ENCODE results near the gene VSNL1.

Gene VSNL1

GRCh38 chr2:17625446-17625845, 85.0 kb downstream of the VSNL1 start:
- no peak overlapping the region for H3K4me2 ChIP-seq (ENCODE audit: low read length)
- TF ChIP-seq CTCF (IDR thresholded peaks at IDR 0.05; ENCODE audit: low read length) (no peak), EZH2 (IDR thresholded peaks at IDR 0.05; ENCODE audit: borderline replicate concordance, low read length) (no peak)
- no peak overlapping the region for H3K9ac ChIP-seq (ENCODE audit: low read length)
- no peaks in the 10 kb centered on the region for H3K79me2 ChIP-seq (ENCODE audit: insufficient read depth, low read length)
- H3K27ac ChIP-seq (ENCODE audit: low read depth, low read length, poor library complexity, severe bottlenecking) = no peak overlapping the region
- H3K27me3 ChIP-seq (ENCODE audit: insufficient read depth, low read length) = no peaks in the 10 kb centered on the region
- H4K20me1 ChIP-seq (ENCODE audit: insufficient read depth, low read length) = no peaks in the 10 kb centered on the region
- H3K4me3 ChIP-seq (ENCODE audit: low read depth, low read length, poor library complexity, severe bottlenecking) = no peak overlapping the region
- no peaks in the 10 kb centered on the region for H3F3A ChIP-seq (ENCODE audit: insufficient read depth, low read length)
- H3K36me3 ChIP-seq (ENCODE audit: insufficient read depth, low read length) = no peaks in the 10 kb centered on the region
- H2AFZ ChIP-seq (ENCODE audit: low read length) = no peak overlapping the region
- no peaks in the 10 kb centered on the region for H3K4me1 ChIP-seq (ENCODE audit: insufficient read depth, low read length, severe bottlenecking)
- H3K9me2 ChIP-seq (ENCODE audit: low read depth, low read length) = no peaks in the 10 kb centered on the region
- H3K9me3 ChIP-seq (ENCODE audit: low read length) = peaks cover 8% of the 10 kb centered on the region; the same call in 1 of the 2 replicates

- Histone ChIP-seq H3F3A (ENCODE audit: insufficient read depth, low read length) (no peaks in the 10 kb centered on the region), H3K27me3 (ENCODE audit: insufficient read depth, low read length) (no peaks in the 10 kb centered on the region), H3K9ac (ENCODE audit: low read length) (no peak overlapping the region), H3K9me3 (ENCODE audit: low read length) (peaks cover 8% of the 10 kb centered on the region; the same call in 1 of the 2 replicates), H3K4me1 (ENCODE audit: insufficient read depth, low read length, severe bottlenecking) (no peaks in the 10 kb centered on the region), H4K20me1 (ENCODE audit: insufficient read depth, low read length) (no peaks in the 10 kb centered on the region), H3K4me2 (ENCODE audit: low read length) (no peak overlapping the region), H3K36me3 (ENCODE audit: insufficient read depth, low read length) (no peaks in the 10 kb centered on the region), H3K4me3 (ENCODE audit: low read depth, low read length, poor library complexity, severe bottlenecking) (no peak overlapping the region), H2AFZ (ENCODE audit: low read length) (no peak overlapping the region), H3K9me2 (ENCODE audit: low read depth, low read length) (no peaks in the 10 kb centered on the region), H3K79me2 (ENCODE audit: insufficient read depth, low read length) (no peaks in the 10 kb centered on the region), H3K27ac (ENCODE audit: low read depth, low read length, poor library complexity, severe bottlenecking) (no peak overlapping the region)
- TF ChIP-seq CTCF (IDR thresholded peaks at IDR 0.05; ENCODE audit: low read length) (no peak), EZH2 (IDR thresholded peaks at IDR 0.05; ENCODE audit: borderline replicate concordance, low read length) (no peak)
Observed at GRCh38 chr2:17626986-17627385, 86.5 kb downstream of the VSNL1 start.

- Histone ChIP-seq H3K9me3 (ENCODE audit: low read length) (peaks cover 8% of the 10 kb centered on the region; the same call in 1 of the 2 replicates), H4K20me1 (ENCODE audit: insufficient read depth, low read length) (no peaks in the 10 kb centered on the region), H3K79me2 (ENCODE audit: insufficient read depth, low read length) (no peaks in the 10 kb centered on the region), H3K27ac (ENCODE audit: low read depth, low read length, poor library complexity, severe bottlenecking) (no peak overlapping the region), H3K4me2 (ENCODE audit: low read length) (no peak overlapping the region), H3K36me3 (ENCODE audit: insufficient read depth, low read length) (no peaks in the 10 kb centered on the region), H3K9me2 (ENCODE audit: low read depth, low read length) (no peaks in the 10 kb centered on the region), H2AFZ (ENCODE audit: low read length) (no peak overlapping the region), H3K4me1 (ENCODE audit: insufficient read depth, low read length, severe bottlenecking) (no peaks in the 10 kb centered on the region), H3K4me3 (ENCODE audit: low read depth, low read length, poor library complexity, severe bottlenecking) (no peak overlapping the region), H3K9ac (ENCODE audit: low read length) (no peak overlapping the region), H3K27me3 (ENCODE audit: insufficient read depth, low read length) (no peaks in the 10 kb centered on the region), H3F3A (ENCODE audit: insufficient read depth, low read length) (no peaks in the 10 kb centered on the region)
- TF ChIP-seq CTCF (IDR thresholded peaks at IDR 0.05; ENCODE audit: low read length) (no peak), EZH2 (IDR thresholded peaks at IDR 0.05; ENCODE audit: borderline replicate concordance, low read length) (no peak)
Observed at GRCh38 chr2:17627434-17627833, 86.9 kb downstream of the VSNL1 start.
